ENCODE data around the gene RGS6.

Gene RGS6

GRCh38 chr14:72513965-72514659 is 581.9 kb downstream of the RGS6 start:
- DNase-seq: no peak

- DNase-seq: no peak
Measured at GRCh38 chr14:72514660-72515025, 582.4 kb downstream of the RGS6 start.

GRCh38 chr14:72515779-72516770 is 583.8 kb downstream of the RGS6 start:
- no peak for DNase-seq

GRCh38 chr14:72516936-72517700 is 584.9 kb downstream of the RGS6 start:
- peak; percentile 32 for DNase-seq

GRCh38 chr14:72517736-72518135 is 585.5 kb downstream of the RGS6 start:
- no peak for DNase-seq

GRCh38 chr14:72518809-72519377 is 586.7 kb downstream of the RGS6 start:
- DNase-seq: no peak

GRCh38 chr14:72519543-72519942 is 587.3 kb downstream of the RGS6 start:
- no peak for DNase-seq

- DNase-seq: no peak
Measured at GRCh38 chr14:72521045-72521444, 588.8 kb downstream of the RGS6 start.

- no peak for DNase-seq
Measured at GRCh38 chr14:72521968-72522741, 589.9 kb downstream of the RGS6 start.

GRCh38 chr14:72522847-72523246 is 590.6 kb downstream of the RGS6 start:
- DNase-seq: no peak

GRCh38 chr14:72523424-72524294 is 591.4 kb downstream of the RGS6 start:
- no peak for DNase-seq

GRCh38 chr14:72524295-72524629 is 592.0 kb downstream of the RGS6 start:
- DNase-seq: no peak

- no peak for DNase-seq
Measured at GRCh38 chr14:72525087-72525915, 593.1 kb downstream of the RGS6 start.

- DNase-seq: no peak
Measured at GRCh38 chr14:72527591-72527990, 595.4 kb downstream of the RGS6 start.

- no peak for DNase-seq
Measured at GRCh38 chr14:72528059-72528862, 596.0 kb downstream of the RGS6 start.

GRCh38 chr14:72528863-72529175 is 596.6 kb downstream of the RGS6 start:
- no peak for DNase-seq

- DNase-seq: no peak
Measured at GRCh38 chr14:72532686-72533454, 600.6 kb downstream of the RGS6 start.

GRCh38 chr14:72535485-72535884 is 603.3 kb downstream of the RGS6 start:
- DNase-seq: no peak

GRCh38 chr14:72538387-72538786 is 606.2 kb downstream of the RGS6 start:
- no peak for DNase-seq

All from NCI-H2227 treated with DMSO at 0.1 percent for 48 hours (cell line).